Liver (tissue), 9 donors: ENCODE results near the gene PRELID3B. TPM values are rescaled to one million over a fixed set of nuclear protein-coding genes. Genes with fewer than 3 reads are reported as not detected.

Source experiments
- DNase-seq: peaks from one replicate; pipeline ENCODE4 v3.0.0-alpha.2; 2017; ENCODE audit warnings: low spot score
- H3K27ac ChIP-seq, 2 donors: one replicate each; pipeline ENCODE4 v1.7.0; 2013; ENCODE audit warnings: inconsistent platforms in 2 of 2, low read length in 2 of 2, control low read depth in 1 of 2, low read depth in 1 of 2, mild to moderate bottlenecking in 1 of 2
- H3K27me3 ChIP-seq, 4 donors: one replicate each; pipeline versions ENCODE4 v1.6.1 to v1.7.0; 2013; ENCODE audit warnings: low read length in 3 of 4, inconsistent platforms in 1 of 4, mild to moderate bottlenecking in 1 of 4, moderate library complexity in 1 of 4; ENCODE audit not compliant: control insufficient read depth in 4 of 4, insufficient read depth in 4 of 4
- H3K36me3 ChIP-seq, 4 donors: one replicate each; pipeline versions ENCODE4 v1.6.1 to v1.7.0; 2013; ENCODE audit warnings: low read length in 3 of 4, mild to moderate bottlenecking in 3 of 4, low read depth in 1 of 4, moderate library complexity in 1 of 4; ENCODE audit not compliant: control insufficient read depth in 4 of 4, insufficient read depth in 3 of 4
- H3K4me1 ChIP-seq, 4 donors: one replicate each; pipeline versions ENCODE4 v1.6.1 to v1.7.0; 2013; ENCODE audit warnings: low read length in 3 of 4, mild to moderate bottlenecking in 3 of 4, moderate library complexity in 1 of 4; ENCODE audit not compliant: control insufficient read depth in 4 of 4, insufficient read depth in 4 of 4
- H3K4me3 ChIP-seq, 3 donors: one replicate each; pipeline versions ENCODE4 v1.6.1 to v1.7.0; 2013; ENCODE audit warnings: low read length in 3 of 3, control low read depth in 1 of 3, low read depth in 1 of 3, mild to moderate bottlenecking in 1 of 3
- H3K9ac ChIP-seq, 2 donors: one replicate each; pipeline ENCODE4 v1.7.0; 2013; ENCODE audit warnings: low read length in 2 of 2, mild to moderate bottlenecking in 2 of 2, moderate library complexity in 2 of 2, control low read depth in 1 of 2, low read depth in 1 of 2
- H3K9me3 ChIP-seq, 4 donors: one replicate each; pipeline versions ENCODE4 v1.6.1 to v1.7.0; 2013; ENCODE audit warnings: low read length in 3 of 4; ENCODE audit not compliant: control insufficient read depth in 4 of 4
- EGR1 ChIP-seq, 2 donors: IDR thresholded peaks; 2 replicates each; pipeline ENCODE4 v1.6.1; 2016 to 2018; ENCODE audit warnings: antibody characterized with exemption in 2 of 2, low read depth in 2 of 2
- FOXA1 ChIP-seq: IDR thresholded peaks from 2 replicates; pipeline ENCODE4 v1.6.1; 2016; ENCODE audit warnings: antibody characterized with exemption
- FOXA2 ChIP-seq: IDR thresholded peaks from 2 replicates; pipeline ENCODE4 v1.6.1; 2016; ENCODE audit warnings: antibody characterized with exemption
- GABPA ChIP-seq, 2 donors: IDR thresholded peaks in 1 of 2; conservative IDR thresholded peaks in 1 of 2; 2 replicates each; pipeline ENCODE4 v1.6.1; 2016; ENCODE audit warnings: antibody characterized with exemption in 2 of 2, mild to moderate bottlenecking in 1 of 2, moderate library complexity in 1 of 2
- HNF4A ChIP-seq, 2 donors: conservative IDR thresholded peaks; 2 replicates each; pipeline ENCODE4 v1.6.1; 2016; ENCODE audit warnings: antibody characterized with exemption in 2 of 2, mild to moderate bottlenecking in 2 of 2
- HNF4G ChIP-seq: IDR thresholded peaks from 2 replicates; pipeline ENCODE4 v1.6.1; 2016; ENCODE audit warnings: antibody characterized with exemption
- JUND ChIP-seq, 2 donors: IDR thresholded peaks; 2 replicates each; pipeline ENCODE4 v1.6.1; 2016; ENCODE audit warnings: antibody characterized with exemption in 2 of 2
- NR2F2 ChIP-seq: IDR thresholded peaks from 2 replicates; pipeline ENCODE4 v1.6.1; 2016; ENCODE audit warnings: antibody characterized with exemption
- RAD21 ChIP-seq, 2 donors: IDR thresholded peaks; 2 replicates each; pipeline ENCODE4 v1.6.1; 2016; ENCODE audit warnings: antibody characterized with exemption in 2 of 2, mild to moderate bottlenecking in 2 of 2
- RXRA ChIP-seq, 2 donors: IDR thresholded peaks; 2 replicates each; pipeline ENCODE4 v1.6.1; 2017 to 2018; ENCODE audit warnings: antibody characterized with exemption in 2 of 2, mild to moderate bottlenecking in 1 of 2
- SP1 ChIP-seq: IDR thresholded peaks from 2 replicates; pipeline ENCODE4 v1.6.1; 2018; ENCODE audit warnings: antibody characterized with exemption, mild to moderate bottlenecking
- TAF1 ChIP-seq: conservative IDR thresholded peaks from 2 replicates; pipeline ENCODE4 v1.6.1; 2016; ENCODE audit warnings: antibody characterized with exemption, mild to moderate bottlenecking
- YY1 ChIP-seq: IDR thresholded peaks from 2 replicates; pipeline ENCODE4 v1.6.1; 2016; ENCODE audit warnings: antibody characterized with exemption, mild to moderate bottlenecking
- WGBS: extraction: QIAGEN DNeasy Blood & Tissue Kit; methylation state at CpG from one replicate; pipeline ENCODE4 v1.1.7; 2013; 5-methylcytosine and 5-hydroxymethylcytosine counted together
- polyA plus RNA-seq, 2 donors: library from polyadenylated mRNA; stranded (reverse) in 1 of 2; unstranded in 1 of 2; fragments of 200-250 nt in 1 of 2; fragments of >200 nt in 1 of 2; fragmentation: Nextera tagmentation in 1 of 2; extraction: Ambion mirVana in 1 of 2; gene quantifications; one replicate each; pipeline versions ENCODE4 v1.2.1 to v1.2.3, GENCODE V29; 2013 to 2015
- total RNA-seq, 2 donors: library from RNA; depleted of rRNA; stranded (reverse); fragments of >200 nt; gene quantifications; one replicate each; pipeline ENCODE4 v1.2.3, GENCODE V29; 2014
- TF ChIP-seq, protein P1 (sequence below): IDR thresholded peaks from 2 replicates; pipeline ENCODE4 v1.6.1; 2016; ENCODE audit warnings: antibody characterized with exemption, mild to moderate bottlenecking
- TF ChIP-seq, protein P2 (sequence below): IDR thresholded peaks from 2 replicates; pipeline ENCODE4 v1.6.1; 2016; ENCODE audit warnings: antibody characterized with exemption
- TF ChIP-seq, protein P3 (sequence below): fragments of 150-350 bp; IDR thresholded peaks from 2 replicates; pipeline ENCODE4 v1.5.1; 2017; ENCODE audit warnings: improper control_type of control experiment, low read depth, low read length; ENCODE audit not compliant: missing input control
- TF ChIP-seq, protein P4 (sequence below): IDR thresholded peaks from 2 replicates; pipeline ENCODE4 v1.6.1; 2016; ENCODE audit warnings: antibody characterized with exemption
- donor health status: healthy.
- donor health status: healthy.
- donor health status: healthy.
- donor health status: healthy.
- donor health status: healthy.

Gene PRELID3B
- total and polyA plus RNA-seq, 4 donors, result 18.2 to 38.1 (median 25.3) TPM

DNA sequence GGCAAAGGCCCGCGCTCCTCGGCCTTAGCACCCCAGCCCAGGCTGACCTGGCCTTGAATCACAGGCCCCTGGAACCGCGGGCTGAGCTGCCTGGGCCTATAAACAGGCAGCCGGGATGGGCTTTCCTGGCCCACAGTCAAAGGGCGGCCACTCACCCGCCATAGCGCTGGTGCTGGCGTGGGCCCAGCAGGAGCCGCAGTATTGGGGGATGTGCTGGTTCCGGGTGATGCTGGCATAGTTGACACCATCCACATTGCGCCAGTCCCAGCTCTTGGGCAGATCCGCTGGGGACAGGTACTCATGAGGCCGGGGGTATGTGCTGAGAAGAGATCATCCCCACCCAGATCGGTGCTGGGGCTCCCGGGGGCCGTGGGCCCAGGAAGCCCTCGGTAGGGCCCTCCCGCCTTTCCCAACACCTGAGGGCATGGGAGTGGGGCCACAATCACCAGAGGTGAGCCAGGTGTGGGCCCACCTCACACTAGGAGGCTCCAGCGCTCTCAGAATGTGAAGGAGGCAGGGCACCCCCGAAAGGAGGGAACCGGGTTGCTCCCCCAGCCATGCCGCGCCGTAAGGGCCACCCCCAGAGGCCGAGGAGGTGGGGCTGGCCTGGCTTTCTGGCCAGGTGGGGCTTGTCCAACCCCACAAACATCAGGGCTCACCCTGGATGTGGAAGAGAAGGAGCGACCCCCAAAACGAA, 36.3 kb downstream of the PRELID3B start (continued):
- TF ChIP-seq, protein P1, sequence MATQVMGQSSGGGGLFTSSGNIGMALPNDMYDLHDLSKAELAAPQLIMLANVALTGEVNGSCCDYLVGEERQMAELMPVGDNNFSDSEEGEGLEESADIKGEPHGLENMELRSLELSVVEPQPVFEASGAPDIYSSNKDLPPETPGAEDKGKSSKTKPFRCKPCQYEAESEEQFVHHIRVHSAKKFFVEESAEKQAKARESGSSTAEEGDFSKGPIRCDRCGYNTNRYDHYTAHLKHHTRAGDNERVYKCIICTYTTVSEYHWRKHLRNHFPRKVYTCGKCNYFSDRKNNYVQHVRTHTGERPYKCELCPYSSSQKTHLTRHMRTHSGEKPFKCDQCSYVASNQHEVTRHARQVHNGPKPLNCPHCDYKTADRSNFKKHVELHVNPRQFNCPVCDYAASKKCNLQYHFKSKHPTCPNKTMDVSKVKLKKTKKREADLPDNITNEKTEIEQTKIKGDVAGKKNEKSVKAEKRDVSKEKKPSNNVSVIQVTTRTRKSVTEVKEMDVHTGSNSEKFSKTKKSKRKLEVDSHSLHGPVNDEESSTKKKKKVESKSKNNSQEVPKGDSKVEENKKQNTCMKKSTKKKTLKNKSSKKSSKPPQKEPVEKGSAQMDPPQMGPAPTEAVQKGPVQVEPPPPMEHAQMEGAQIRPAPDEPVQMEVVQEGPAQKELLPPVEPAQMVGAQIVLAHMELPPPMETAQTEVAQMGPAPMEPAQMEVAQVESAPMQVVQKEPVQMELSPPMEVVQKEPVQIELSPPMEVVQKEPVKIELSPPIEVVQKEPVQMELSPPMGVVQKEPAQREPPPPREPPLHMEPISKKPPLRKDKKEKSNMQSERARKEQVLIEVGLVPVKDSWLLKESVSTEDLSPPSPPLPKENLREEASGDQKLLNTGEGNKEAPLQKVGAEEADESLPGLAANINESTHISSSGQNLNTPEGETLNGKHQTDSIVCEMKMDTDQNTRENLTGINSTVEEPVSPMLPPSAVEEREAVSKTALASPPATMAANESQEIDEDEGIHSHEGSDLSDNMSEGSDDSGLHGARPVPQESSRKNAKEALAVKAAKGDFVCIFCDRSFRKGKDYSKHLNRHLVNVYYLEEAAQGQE, result peak; percentile 42
- TF ChIP-seq EGR1 (IDR thresholded peaks at IDR 0.05; ENCODE audit: low read depth in 2 of 2) (peak in 1 of 2 donors; percentile 16), GABPA (IDR thresholded peaks at IDR 0.05 in 1 of 2, conservative IDR thresholded peaks at IDR 0.05 in 1 of 2) (no peak), HNF4G (peak; percentile 50)

DNA sequence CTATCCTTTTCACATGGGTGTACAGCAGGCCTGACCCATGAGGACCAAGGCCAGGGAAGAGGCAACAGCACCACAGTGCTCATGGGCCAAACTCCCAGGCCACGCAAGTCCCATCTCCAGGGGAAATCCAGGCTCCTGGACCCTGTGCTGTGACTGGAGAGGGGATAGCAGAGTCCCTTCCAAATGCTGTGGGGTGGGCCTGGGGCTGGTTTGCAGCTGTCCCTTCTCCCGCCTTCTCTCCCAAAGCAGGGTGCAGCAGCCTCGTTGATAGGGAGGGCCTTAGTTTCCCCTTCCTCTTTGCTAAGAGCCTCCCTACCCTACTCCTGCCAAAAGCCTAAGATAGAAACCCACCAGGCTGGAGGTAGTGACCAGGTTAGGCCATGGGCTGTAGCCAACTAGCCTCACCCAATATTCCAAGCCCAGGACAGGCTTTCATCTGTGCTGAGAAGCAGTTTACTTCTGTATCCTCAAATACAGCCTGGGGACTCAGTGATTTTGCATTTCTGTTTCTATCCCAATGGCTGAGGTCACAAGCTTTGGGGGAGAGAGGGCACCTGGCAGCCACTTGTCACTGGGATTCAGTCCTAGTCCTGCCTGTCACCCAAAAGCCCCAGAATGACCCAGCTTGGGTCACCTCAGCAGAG, 36.9 kb downstream of the PRELID3B start:
- Histone ChIP-seq H3K4me1 (peaks cover 11 to 38% (median 26%) of the 10 kb centered on the region in 4 donors), H3K27ac (peak overlapping the region; percentile 82 to 92), H3K9me3 (no peaks in the 10 kb centered on the region), H3K27me3 (no peaks in the 10 kb centered on the region), H3K36me3 (peaks cover 6 to 12% (median 9%) of the 10 kb centered on the region in 4 donors), H3K4me3 (peak overlapping the region; percentile 68 to 83 (median 75)), H3K9ac (peak overlapping the region; percentile 52 to 68)
- DNase-seq, result no peak
- no peak for TF ChIP-seq NR2F2
- no peak for TF ChIP-seq SP1
- TF ChIP-seq FOXA2, result no peak
- TF ChIP-seq, protein P2, sequence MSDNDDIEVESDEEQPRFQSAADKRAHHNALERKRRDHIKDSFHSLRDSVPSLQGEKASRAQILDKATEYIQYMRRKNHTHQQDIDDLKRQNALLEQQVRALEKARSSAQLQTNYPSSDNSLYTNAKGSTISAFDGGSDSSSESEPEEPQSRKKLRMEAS, result no peak
- TF ChIP-seq FOXA1, result no peak
- WGBS, result 59% methylated on average over 3 of the region's 3 CpGs

DNA sequence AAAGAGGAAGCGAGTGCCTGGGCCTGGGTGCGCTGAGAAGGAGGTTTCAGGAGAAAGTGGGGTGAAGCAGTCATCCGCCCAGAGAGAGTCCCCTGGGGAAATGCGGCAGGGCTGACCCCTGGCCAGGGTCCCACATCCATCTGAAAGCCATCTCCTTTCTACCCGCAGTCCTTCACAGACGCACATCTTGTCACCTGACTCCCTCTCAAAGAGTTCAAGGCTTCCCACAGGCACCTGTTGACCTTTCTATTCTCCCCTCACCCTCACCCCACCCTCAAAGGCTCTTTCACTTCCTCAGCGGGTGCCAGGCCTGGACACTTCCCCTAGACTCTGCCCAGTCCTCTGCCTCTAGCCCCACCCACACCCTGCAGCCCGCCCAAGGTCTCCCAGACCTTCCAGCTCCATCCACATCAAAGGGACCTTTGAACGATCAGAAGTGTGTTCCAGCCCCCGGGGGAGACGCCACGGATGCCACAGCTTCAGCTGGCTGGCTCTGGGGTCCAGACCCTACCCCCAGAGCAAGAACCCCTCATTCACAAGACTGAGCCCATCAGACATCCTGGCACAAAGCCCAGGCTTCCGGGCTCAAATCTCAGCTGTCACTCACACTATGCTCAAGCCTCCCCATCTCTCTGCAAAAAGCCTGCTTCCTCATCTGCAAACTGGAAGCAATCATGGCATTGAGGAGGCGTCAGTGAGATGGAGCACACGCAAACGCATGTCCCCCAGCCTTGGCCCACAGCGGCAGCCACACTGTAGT, 37.6 kb downstream of the PRELID3B start:
- H3K4me1 ChIP-seq, result peaks cover 11 to 38% (median 26%) of the 10 kb centered on the region in 4 donors
- H3K27ac ChIP-seq, result peak overlapping the region; percentile 82 to 92
- no peaks in the 10 kb centered on the region for H3K9me3 ChIP-seq
- peak overlapping the region; percentile 52 to 68 for H3K9ac ChIP-seq
- H3K27me3 ChIP-seq, result no peaks in the 10 kb centered on the region
- H3K4me3 ChIP-seq, result peak overlapping the region; percentile 43 to 83 (median 68)
- DNase-seq, result no peak
- H3K36me3 ChIP-seq, result peaks cover 6 to 12% (median 10%) of the 10 kb centered on the region in 4 donors
- TF ChIP-seq NR2F2, result no peak
- TF ChIP-seq, protein P3, sequence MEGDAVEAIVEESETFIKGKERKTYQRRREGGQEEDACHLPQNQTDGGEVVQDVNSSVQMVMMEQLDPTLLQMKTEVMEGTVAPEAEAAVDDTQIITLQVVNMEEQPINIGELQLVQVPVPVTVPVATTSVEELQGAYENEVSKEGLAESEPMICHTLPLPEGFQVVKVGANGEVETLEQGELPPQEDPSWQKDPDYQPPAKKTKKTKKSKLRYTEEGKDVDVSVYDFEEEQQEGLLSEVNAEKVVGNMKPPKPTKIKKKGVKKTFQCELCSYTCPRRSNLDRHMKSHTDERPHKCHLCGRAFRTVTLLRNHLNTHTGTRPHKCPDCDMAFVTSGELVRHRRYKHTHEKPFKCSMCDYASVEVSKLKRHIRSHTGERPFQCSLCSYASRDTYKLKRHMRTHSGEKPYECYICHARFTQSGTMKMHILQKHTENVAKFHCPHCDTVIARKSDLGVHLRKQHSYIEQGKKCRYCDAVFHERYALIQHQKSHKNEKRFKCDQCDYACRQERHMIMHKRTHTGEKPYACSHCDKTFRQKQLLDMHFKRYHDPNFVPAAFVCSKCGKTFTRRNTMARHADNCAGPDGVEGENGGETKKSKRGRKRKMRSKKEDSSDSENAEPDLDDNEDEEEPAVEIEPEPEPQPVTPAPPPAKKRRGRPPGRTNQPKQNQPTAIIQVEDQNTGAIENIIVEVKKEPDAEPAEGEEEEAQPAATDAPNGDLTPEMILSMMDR, result no peak
- TF ChIP-seq, protein P1, result no peak
- TF ChIP-seq YY1, result no peak
- no peak for TF ChIP-seq RAD21 (IDR thresholded peaks at IDR 0.05)
- no peak for TF ChIP-seq JUND (IDR thresholded peaks at IDR 0.05)
- peak; percentile 16 for TF ChIP-seq SP1
- TF ChIP-seq FOXA2, result no peak
- no peak for TF ChIP-seq EGR1 (IDR thresholded peaks at IDR 0.05; ENCODE audit: low read depth in 2 of 2)
- TF ChIP-seq FOXA1, result no peak
- TF ChIP-seq, protein P2, result no peak
- no peak for TF ChIP-seq HNF4G
- TF ChIP-seq HNF4A (conservative IDR thresholded peaks at IDR 0.05), result peak; percentile 36 to 68
- TF ChIP-seq TAF1, result no peak
- TF ChIP-seq, protein P4, sequence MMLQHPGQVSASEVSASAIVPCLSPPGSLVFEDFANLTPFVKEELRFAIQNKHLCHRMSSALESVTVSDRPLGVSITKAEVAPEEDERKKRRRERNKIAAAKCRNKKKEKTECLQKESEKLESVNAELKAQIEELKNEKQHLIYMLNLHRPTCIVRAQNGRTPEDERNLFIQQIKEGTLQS, result no peak
- no peak for TF ChIP-seq GABPA (IDR thresholded peaks at IDR 0.05 in 1 of 2, conservative IDR thresholded peaks at IDR 0.05 in 1 of 2)
- peak; percentile 36 to 78 for TF ChIP-seq RXRA (IDR thresholded peaks at IDR 0.05)
- 29% methylated on average over 17 of the region's 17 CpGs for WGBS
